SK-N-SH (cell line): Measurements from ENCODE around the gene HLA-A. TPM values are rescaled to one million over a fixed set of nuclear protein-coding genes. Genes with fewer than 3 reads are reported as not detected.

Source experiments
- CTCF ChIA-PET: fragments of 300-600, 350-600 bp; formaldehyde crosslinking; extraction: SDS; loops from one replicate; lab custom pipeline; 2021; lab: Yijun Ruan, JAX
- POLR2A ChIA-PET: fragments of 350-600 bp; sonication (Branson Sonifier 250); formaldehyde crosslinking; extraction: SDS; loops from one replicate; lab custom pipeline; 2020; ENCODE audit warnings: antibody characterized with exemption, inconsistent platforms; lab: Yijun Ruan, JAX
- DNase-seq: peaks from one replicate; pipeline ENCODE4 v3.0.0; 2012
- H2AFZ ChIP-seq: fragments of 200-600 bp; sonication (generic); 2 replicates; pipeline ENCODE4 v1.8.1; 2016; ENCODE audit warnings: antibody characterized with exemption, mild to moderate bottlenecking, low read depth
- H3F3A ChIP-seq: fragments of 200-600 bp; sonication (generic); replicated peaks from 2 replicates; pipeline ENCODE3; 2016; ENCODE audit warnings: antibody characterized with exemption, mild to moderate bottlenecking; ENCODE audit not compliant: insufficient read depth
- H3K27ac ChIP-seq, 2 experiments: fragments of 200-500 bp in 1 of 2; fragments of 200-600 bp in 1 of 2; sonication (Bioruptor generic) in 1 of 2; sonication (generic), shearing (Covaris generic) in 1 of 2; 2 replicates each; pipeline versions ENCODE4 v1.5.1 to v1.6.1; 2014 to 2016; ENCODE audit warnings: low read depth in 2 of 2, inconsistent platforms in 1 of 2, low read length in 1 of 2, mild to moderate bottlenecking in 1 of 2, mixed read lengths in 1 of 2
- H3K27me3 ChIP-seq: fragments of 200-600 bp; sonication (generic), shearing (Covaris generic); 2 replicates; pipeline ENCODE4 v1.6.1; 2016; ENCODE audit warnings: mixed run types; ENCODE audit not compliant: insufficient read depth
- H3K36me3 ChIP-seq, 2 experiments: fragments of 200-500 bp in 1 of 2; fragments of 200-600 bp in 1 of 2; sonication (Bioruptor generic) in 1 of 2; sonication (generic) in 1 of 2; replicated peaks in 1 of 2; 2 replicates each; pipeline versions ENCODE3 to v1.5.1; 2014 to 2016; ENCODE audit warnings: low read length in 1 of 2, mild to moderate bottlenecking in 1 of 2; ENCODE audit not compliant: insufficient read depth in 2 of 2, control insufficient read depth in 1 of 2
- H3K4me1 ChIP-seq, 2 experiments: fragments of 200-500 bp in 1 of 2; fragments of 200-600 bp in 1 of 2; sonication (Bioruptor generic) in 1 of 2; sonication (generic), shearing (Covaris generic) in 1 of 2; 2 replicates each; pipeline versions ENCODE4 v1.5.1 to v1.6.1; 2014 to 2016; ENCODE audit warnings: low read depth in 1 of 2, low read length in 1 of 2, mixed run types in 1 of 2; ENCODE audit not compliant: insufficient read depth in 2 of 2, control insufficient read depth in 1 of 2
- H3K4me2 ChIP-seq: fragments of 200-600 bp; sonication (generic), shearing (Covaris generic); 2 replicates; pipeline ENCODE4 v1.6.1; 2017; ENCODE audit warnings: mixed run types
- H3K4me3 ChIP-seq, 2 experiments: fragments of 200-500 bp in 1 of 2; fragments of 200-600 bp in 1 of 2; sonication (Bioruptor generic) in 1 of 2; sonication (generic), shearing (Covaris generic) in 1 of 2; 2 replicates each; pipeline versions ENCODE4 v1.5.1 to v1.8.1; 2014 to 2016; ENCODE audit warnings: low read depth in 2 of 2, inconsistent platforms in 1 of 2, low read length in 1 of 2, mild to moderate bottlenecking in 1 of 2, mixed read lengths in 1 of 2, moderate library complexity in 1 of 2
- H3K79me2 ChIP-seq: fragments of 200-600 bp; sonication (generic); 2 replicates; pipeline ENCODE4 v1.8.1; 2017; ENCODE audit warnings: mild to moderate bottlenecking; ENCODE audit not compliant: insufficient read depth
- H3K9ac ChIP-seq: fragments of 200-600 bp; sonication (generic); 2 replicates; pipeline ENCODE4 v1.6.1; 2017; ENCODE audit warnings: mixed run types
- H3K9me2 ChIP-seq: fragments of 200-600 bp; sonication (generic); 2 replicates; pipeline ENCODE4 v1.6.1; 2017; ENCODE audit warnings: mixed run types
- H3K9me3 ChIP-seq: fragments of 200-600 bp; sonication (generic); 2 replicates; pipeline ENCODE4 v1.6.1; 2017; ENCODE audit warnings: mixed run types, mild to moderate bottlenecking, moderate library complexity
- H4K20me1 ChIP-seq: fragments of 200-600 bp; sonication (generic); 2 replicates; pipeline ENCODE4 v1.6.1; 2017; ENCODE audit warnings: mild to moderate bottlenecking, mixed run types; ENCODE audit not compliant: insufficient read depth
- CHD2 ChIP-seq: fragments of 150-350 bp; IDR thresholded peaks from 2 replicates; pipeline ENCODE4 v1.6.1; 2018; ENCODE audit warnings: low read length; ENCODE audit not compliant: partially characterized antibody
- EP300 ChIP-seq, 2 experiments: IDR thresholded peaks; 2 replicates each; pipeline versions ENCODE4 v1.4.0 to v1.6.1; 2012; ENCODE audit warnings: borderline replicate concordance in 1 of 2, low read depth in 1 of 2, low read length in 1 of 2
- EZH2phosphoT487 ChIP-seq: fragments of 200-600 bp; sonication (generic); IDR thresholded peaks from 2 replicates; pipeline ENCODE4 v1.6.1; 2017; ENCODE audit warnings: low read depth, mixed run types, mild to moderate bottlenecking, antibody characterized with exemption, moderate library complexity, borderline replicate concordance
- FOSL2 ChIP-seq: IDR thresholded peaks from 2 replicates; pipeline ENCODE4 v1.4.0; 2012; ENCODE audit warnings: low read depth, mild to moderate bottlenecking, moderate library complexity, borderline replicate concordance
- FOXJ3 ChIP-seq: sonication (generic); formaldehyde crosslinking; IDR thresholded peaks from 2 replicates; pipeline ENCODE4 v1.5.1; 2020; ENCODE audit warnings: mild to moderate bottlenecking, missing genetic modification reagents
- FOXM1 ChIP-seq: IDR thresholded peaks from 2 replicates; pipeline ENCODE4 v1.4.0; 2012; ENCODE audit warnings: low read depth, mild to moderate bottlenecking
- GABPA ChIP-seq: IDR thresholded peaks from 2 replicates; pipeline ENCODE4 v1.4.0; 2012; ENCODE audit warnings: low read depth, mild to moderate bottlenecking
- GATA2 ChIP-seq: sonication (generic); formaldehyde crosslinking; IDR thresholded peaks from 2 replicates; pipeline ENCODE4 v1.5.0; 2020; ENCODE audit warnings: mild to moderate bottlenecking, missing genetic modification reagents
- JUND ChIP-seq: IDR thresholded peaks from 2 replicates; pipeline ENCODE4 v1.4.0; 2012
- MAX ChIP-seq: IDR thresholded peaks from 2 replicates; pipeline ENCODE4 v1.4.0; 2012; ENCODE audit warnings: low read depth
- MEF2A ChIP-seq: IDR thresholded peaks from 2 replicates; pipeline ENCODE4 v1.4.0; 2012; ENCODE audit warnings: low read depth, borderline replicate concordance
- NRF1 ChIP-seq: IDR thresholded peaks from 2 replicates; pipeline ENCODE4 v1.6.1; 2012; ENCODE audit warnings: low read depth, mild to moderate bottlenecking, low read length
- POLR2AphosphoS5 ChIP-seq: IDR thresholded peaks from 2 replicates; pipeline ENCODE4 v1.6.1; 2012; ENCODE audit warnings: low read depth, low read length
- RAD21 ChIP-seq: IDR thresholded peaks from 2 replicates; pipeline ENCODE4 v1.6.1; 2012; ENCODE audit warnings: mild to moderate bottlenecking, low read length
- RCOR1 ChIP-seq: fragments of 150-350 bp; IDR thresholded peaks from 2 replicates; pipeline ENCODE4 v1.6.1; 2017; ENCODE audit warnings: antibody characterized with exemption, low read length
- RFX5 ChIP-seq: IDR thresholded peaks from 2 replicates; pipeline ENCODE4 v1.6.1; 2012; ENCODE audit warnings: mild to moderate bottlenecking, improper control_type of control experiment, low read length
- RXRA ChIP-seq: IDR thresholded peaks from 2 replicates; pipeline ENCODE4 v1.4.0; 2012; ENCODE audit warnings: low read depth, mild to moderate bottlenecking, borderline replicate concordance
- SIN3A ChIP-seq: IDR thresholded peaks from 2 replicates; pipeline ENCODE4 v1.6.1; 2012; ENCODE audit warnings: low read depth, mild to moderate bottlenecking, low read length, moderate library complexity, borderline replicate concordance
- TAF1 ChIP-seq: IDR thresholded peaks from 2 replicates; pipeline ENCODE4 v1.6.1; 2012; ENCODE audit warnings: low read depth, mild to moderate bottlenecking, low read length, moderate library complexity, borderline replicate concordance
- YY1 ChIP-seq: IDR thresholded peaks from 2 replicates; pipeline ENCODE4 v1.4.0; 2012; ENCODE audit warnings: low read depth, mild to moderate bottlenecking
- WGBS: methylation state at CpG from one replicate; pipeline ENCODE4 v1.1.6; 2017; ENCODE audit warnings: low lambda C conversion rate; 5-methylcytosine and 5-hydroxymethylcytosine counted together
- polyA plus RNA-seq, 3 experiments: library from polyadenylated mRNA; depleted of rRNA; stranded (reverse); fragments of >200 nt; gene quantifications; 2 replicates each; pipeline ENCODE4 v1.2.3, GENCODE V29; 2012
- TF ChIP-seq, protein P1 (sequence below): IDR thresholded peaks from 2 replicates; pipeline ENCODE4 v1.4.0; 2012; ENCODE audit warnings: low read depth, borderline replicate concordance
- TF ChIP-seq, protein P2 (sequence below): IDR thresholded peaks from 2 replicates; pipeline ENCODE4 v1.6.1; 2012; ENCODE audit warnings: mild to moderate bottlenecking, low read depth, low read length, moderate library complexity

The HLA-A gene
- polyA plus RNA-seq, 1 of the 3 experiments (the other 2 are of a cell fraction), result 312 TPM

DNA sequence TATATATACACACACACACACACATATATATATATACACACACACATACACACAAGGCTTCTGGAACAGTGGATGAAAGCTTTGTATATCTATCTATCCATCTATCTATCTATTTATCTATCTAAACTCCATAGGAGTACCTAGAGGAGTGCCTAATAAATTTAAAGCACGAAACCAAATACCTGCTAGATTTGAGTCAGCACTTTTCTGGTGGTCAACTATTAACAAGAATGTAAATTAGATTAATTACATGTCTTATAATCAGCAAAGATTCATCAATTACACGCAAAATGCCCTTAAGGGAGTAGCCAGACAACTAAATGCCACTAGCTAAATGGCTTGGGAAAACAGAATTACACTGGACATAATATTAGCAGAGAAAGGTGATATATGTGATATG lies 26.6 kb downstream of the HLA-A start:
- H3K4me3 ChIP-seq, result no peak overlapping the region
- H3K9me2 ChIP-seq, result no peaks in the 10 kb centered on the region
- no peak overlapping the region for H2AFZ ChIP-seq
- TF ChIP-seq, protein P1, sequence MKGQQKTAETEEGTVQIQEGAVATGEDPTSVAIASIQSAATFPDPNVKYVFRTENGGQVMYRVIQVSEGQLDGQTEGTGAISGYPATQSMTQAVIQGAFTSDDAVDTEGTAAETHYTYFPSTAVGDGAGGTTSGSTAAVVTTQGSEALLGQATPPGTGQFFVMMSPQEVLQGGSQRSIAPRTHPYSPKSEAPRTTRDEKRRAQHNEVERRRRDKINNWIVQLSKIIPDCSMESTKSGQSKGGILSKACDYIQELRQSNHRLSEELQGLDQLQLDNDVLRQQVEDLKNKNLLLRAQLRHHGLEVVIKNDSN, result no peak
- TF ChIP-seq FOSL2 (no peak), GABPA (no peak), GATA2 (CRISPR knock-in tag) (no peak), YY1 (no peak), JUND (no peak), NRF1 (no peak), RCOR1 (no peak), FOXM1 (no peak)
- no peak overlapping the region for H3K27ac ChIP-seq
- no peak for DNase-seq
- H3K9ac ChIP-seq, result no peak overlapping the region
- no peaks in the 10 kb centered on the region for H3K27me3 ChIP-seq
- ChIA-PET POLR2A (no interaction called here), CTCF (interaction anchor here (0.9 to 1.1 kb wide), 2 partner anchors 120 to 134 kb away, joined by 3 to 4 read pairs; no protein-coding TSS in a partner anchor)
- WGBS, result 91% methylated on average over 2 of the region's 2 CpGs
- H3K4me2 ChIP-seq, result no peak overlapping the region
- H3F3A ChIP-seq, result peaks cover 16% of the 10 kb centered on the region
- H4K20me1 ChIP-seq, result no peaks in the 10 kb centered on the region
- no peaks in the 10 kb centered on the region for H3K36me3 ChIP-seq
- peaks cover 17 to 43% of the 10 kb centered on the region in 2 experiments; a peak in 3 of 4 replicates for H3K4me1 ChIP-seq
- no peaks in the 10 kb centered on the region for H3K79me2 ChIP-seq
- H3K9me3 ChIP-seq, result no peaks in the 10 kb centered on the region

- H3K4me1 ChIP-seq, result peaks cover 14 to 33% of the 10 kb centered on the region in 2 experiments; a peak in 3 of 4 replicates
- no peak overlapping the region for H3K4me3 ChIP-seq
- H3K9ac ChIP-seq, result no peak overlapping the region
- H3K79me2 ChIP-seq, result no peaks in the 10 kb centered on the region
- ChIA-PET CTCF (no interaction called here), POLR2A (no interaction called here)
- no peaks in the 10 kb centered on the region for H3K9me2 ChIP-seq
- H2AFZ ChIP-seq, result no peak overlapping the region
- no peaks in the 10 kb centered on the region for H3K9me3 ChIP-seq
- H3K36me3 ChIP-seq, result no peaks in the 10 kb centered on the region
- H3K4me2 ChIP-seq, result no peak overlapping the region
- no peak overlapping the region; a peak in 1 of 4 replicates for H3K27ac ChIP-seq
- no peaks in the 10 kb centered on the region for H4K20me1 ChIP-seq
- TF ChIP-seq GATA2 (CRISPR knock-in tag), result no peak
- TF ChIP-seq GABPA, result no peak
- no peak for TF ChIP-seq EZH2phosphoT487
- TF ChIP-seq NRF1, result no peak
- no peak for TF ChIP-seq POLR2AphosphoS5
- no peak for TF ChIP-seq JUND
- TF ChIP-seq MEF2A, result no peak
- no peak for TF ChIP-seq RXRA
- no peak for TF ChIP-seq SIN3A
- no peak for TF ChIP-seq RCOR1
- no peak for TF ChIP-seq EP300 (IDR thresholded peaks at IDR 0.05; ENCODE audit: borderline replicate concordance in 1 of 2, low read depth in 1 of 2, low read length in 1 of 2)
- TF ChIP-seq FOXJ3 (CRISPR knock-in tag), result no peak
- no peak for TF ChIP-seq CHD2
- TF ChIP-seq FOXM1, result no peak
- TF ChIP-seq, protein P2, sequence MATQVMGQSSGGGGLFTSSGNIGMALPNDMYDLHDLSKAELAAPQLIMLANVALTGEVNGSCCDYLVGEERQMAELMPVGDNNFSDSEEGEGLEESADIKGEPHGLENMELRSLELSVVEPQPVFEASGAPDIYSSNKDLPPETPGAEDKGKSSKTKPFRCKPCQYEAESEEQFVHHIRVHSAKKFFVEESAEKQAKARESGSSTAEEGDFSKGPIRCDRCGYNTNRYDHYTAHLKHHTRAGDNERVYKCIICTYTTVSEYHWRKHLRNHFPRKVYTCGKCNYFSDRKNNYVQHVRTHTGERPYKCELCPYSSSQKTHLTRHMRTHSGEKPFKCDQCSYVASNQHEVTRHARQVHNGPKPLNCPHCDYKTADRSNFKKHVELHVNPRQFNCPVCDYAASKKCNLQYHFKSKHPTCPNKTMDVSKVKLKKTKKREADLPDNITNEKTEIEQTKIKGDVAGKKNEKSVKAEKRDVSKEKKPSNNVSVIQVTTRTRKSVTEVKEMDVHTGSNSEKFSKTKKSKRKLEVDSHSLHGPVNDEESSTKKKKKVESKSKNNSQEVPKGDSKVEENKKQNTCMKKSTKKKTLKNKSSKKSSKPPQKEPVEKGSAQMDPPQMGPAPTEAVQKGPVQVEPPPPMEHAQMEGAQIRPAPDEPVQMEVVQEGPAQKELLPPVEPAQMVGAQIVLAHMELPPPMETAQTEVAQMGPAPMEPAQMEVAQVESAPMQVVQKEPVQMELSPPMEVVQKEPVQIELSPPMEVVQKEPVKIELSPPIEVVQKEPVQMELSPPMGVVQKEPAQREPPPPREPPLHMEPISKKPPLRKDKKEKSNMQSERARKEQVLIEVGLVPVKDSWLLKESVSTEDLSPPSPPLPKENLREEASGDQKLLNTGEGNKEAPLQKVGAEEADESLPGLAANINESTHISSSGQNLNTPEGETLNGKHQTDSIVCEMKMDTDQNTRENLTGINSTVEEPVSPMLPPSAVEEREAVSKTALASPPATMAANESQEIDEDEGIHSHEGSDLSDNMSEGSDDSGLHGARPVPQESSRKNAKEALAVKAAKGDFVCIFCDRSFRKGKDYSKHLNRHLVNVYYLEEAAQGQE, result no peak
- no peak for TF ChIP-seq RFX5
- TF ChIP-seq RAD21, result no peak
- no peak for TF ChIP-seq MAX
- no peak for TF ChIP-seq TAF1
- peaks cover 2% of the 10 kb centered on the region for H3F3A ChIP-seq
- DNase-seq, result peak; percentile 34
- H3K27me3 ChIP-seq, result no peaks in the 10 kb centered on the region
- WGBS, result 75% methylated on average over 1 of the region's 2 CpGs
These were observed 28.4 kb downstream of the HLA-A start for GRCh38 chr6:29970711-29971110.
